Measurements from ENCODE around the gene CFAP251. TPM values are rescaled to one million over a fixed set of nuclear protein-coding genes. Genes with fewer than 3 reads are reported as not detected.

Gene CFAP251
- total and polyA plus RNA-seq, 2 of the 8 experiments (the other 6 are each of a cell fraction or from before 2014, with no cell fraction given), result 1.8 to 2.9 TPM

GRCh38 chr12:121964813-121965643 is 46.6 kb downstream of the CFAP251 start:
- no peak overlapping the region for H3K27ac ChIP-seq (ENCODE audit: low read depth, low read length)
- H4K5ac ChIP-seq (ENCODE audit: insufficient read length, low read depth, low read length), result no peak overlapping the region
- no peak overlapping the region for H3K56ac ChIP-seq (replicated peaks; ENCODE audit: insufficient read length, low read depth, low read length)
- H2BK12ac ChIP-seq (ENCODE audit: low read depth, low read length), result no peak overlapping the region
- H3K9ac ChIP-seq (replicated peaks in 1 of 4; ENCODE audit: extremely low read depth in 1 of 4, low read depth in 3 of 4, low read length in 3 of 4), result no peak overlapping the region
- H3K4me3 ChIP-seq (ENCODE audit: extremely low read depth in 1 of 4, insufficient read depth in 2 of 4, low read depth in 3 of 4, low read length in 4 of 4), result no peak overlapping the region
- DNase-seq (ENCODE audit: low read depth in 1 of 2, low spot score in 2 of 2) (no peak), FAIRE-seq (no peak)
- H3K36me3 ChIP-seq (ENCODE audit: control insufficient read depth in 2 of 4, insufficient read depth in 4 of 4, low read length in 3 of 4), result no peaks in the 10 kb centered on the region
- WGBS, 2 experiments (ENCODE audit: extremely low coverage in 1 of 2, insufficient coverage in 1 of 2, insufficient read length in 1 of 2, insufficient replicate concordance in 2 of 2, low coverage in 1 of 2, low lambda C conversion rate in 2 of 2, missing lambda C conversion rate in 1 of 2), result 90% methylated on average over 9 of the region's 9 CpGs; no CpG with 5 or more reads in 1 of the 2 experiments
- H3K4ac ChIP-seq (replicated peaks; ENCODE audit: insufficient read length, low read depth, low read length), result no peak overlapping the region
- ChIA-PET POLR2A (ENCODE audit: partially characterized antibody) (no interaction called here), CTCF (ENCODE audit: partially characterized antibody) (interaction anchor here (1.1 kb wide), 1 partner anchor 19 kb away, joined by 3 read pairs; no protein-coding TSS in a partner anchor)
- H3K14ac ChIP-seq (ENCODE audit: insufficient read length), result no peak overlapping the region
- no peak overlapping the region for H2AFZ ChIP-seq (ENCODE audit: low read length)
- H4K8ac ChIP-seq (ENCODE audit: extremely low read depth, insufficient read depth, low read length), result no peak overlapping the region
- no peaks in the 10 kb centered on the region for H3K79me1 ChIP-seq (ENCODE audit: low read depth, low read length)
- no peak overlapping the region for H3K23ac ChIP-seq (ENCODE audit: insufficient read length)
- H2BK120ac ChIP-seq (replicated peaks; ENCODE audit: low read depth, low read length), result no peak overlapping the region
- H3K23me2 ChIP-seq (ENCODE audit: low read depth, low read length), result no peaks in the 10 kb centered on the region; the same call in 1 of the 2 replicates
- no peak overlapping the region for H2BK5ac ChIP-seq (ENCODE audit: low read depth, low read length)
- H2BK15ac ChIP-seq (ENCODE audit: low read length), result no peak overlapping the region
- no peak overlapping the region for H3K18ac ChIP-seq (ENCODE audit: extremely low read depth, low read length)
- no peaks in the 10 kb centered on the region for H4K20me1 ChIP-seq (replicated peaks in 1 of 2; ENCODE audit: control insufficient read depth in 1 of 2, insufficient read depth in 2 of 2, low read length in 2 of 2)
- H3K79me2 ChIP-seq (ENCODE audit: control insufficient read depth in 1 of 2, insufficient read depth in 2 of 2, low read length in 2 of 2), result no peaks in the 10 kb centered on the region
- H3K9me3 ChIP-seq (ENCODE audit: insufficient read depth in 2 of 2, low read depth in 1 of 2, low read length in 1 of 2), result no peaks in the 10 kb centered on the region
- no peak overlapping the region for H2AK5ac ChIP-seq (ENCODE audit: low read depth, low read length)
- no peaks in the 10 kb centered on the region for H3K27me3 ChIP-seq (replicated peaks in 1 of 4; ENCODE audit: control insufficient read depth in 3 of 4, extremely low read depth in 1 of 4, insufficient read depth in 3 of 4, low read length in 3 of 4)
- peaks cover 0 to 2% (median 0%) of the 10 kb centered on the region in 4 experiments; a peak in 1 of 7 replicates for H3K4me1 ChIP-seq (replicated peaks in 1 of 4; ENCODE audit: control insufficient read depth in 3 of 4, insufficient read depth in 4 of 4, low read length in 3 of 4)
- H2BK20ac ChIP-seq (ENCODE audit: low read length), result no peak overlapping the region
- no peak overlapping the region for H3K4me2 ChIP-seq (ENCODE audit: insufficient read depth in 1 of 2, low read depth in 2 of 2, low read length in 2 of 2)
- H4K91ac ChIP-seq (replicated peaks; ENCODE audit: insufficient read length, low read length), result no peak overlapping the region
- TF ChIP-seq EGR1 (IDR thresholded peaks at IDR 0.05; ENCODE audit: borderline replicate concordance, low read depth, low read length), result no peak
- no peak for TF ChIP-seq TEAD4 (IDR thresholded peaks at IDR 0.05; ENCODE audit: low read depth, low read length)
- TF ChIP-seq CBX5 (IDR thresholded peaks at IDR 0.05; ENCODE audit: low read depth, low read length), result no peak
- no peak for TF ChIP-seq BACH1 (IDR thresholded peaks at IDR 0.05; ENCODE audit: low read length)
- no peak for TF ChIP-seq YY1 (IDR thresholded peaks at IDR 0.05; ENCODE audit: low read depth, low read length)
- no peak for TF ChIP-seq E2F6 (IDR thresholded peaks at IDR 0.05)
- no peak for TF ChIP-seq SP1 (IDR thresholded peaks at IDR 0.05; ENCODE audit: low read depth, low read length)
- TF ChIP-seq CTBP2 (IDR thresholded peaks at IDR 0.05; ENCODE audit: borderline replicate concordance, insufficient read depth, insufficient read length, low read length), result no peak
- no peak for TF ChIP-seq JUND (IDR thresholded peaks at IDR 0.05; ENCODE audit: low read length)
- TF ChIP-seq RFX5 (IDR thresholded peaks at IDR 0.05; ENCODE audit: borderline replicate concordance, low read depth, low read length), result no peak
- no peak for TF ChIP-seq SIX5 (IDR thresholded peaks at IDR 0.05; ENCODE audit: low read depth, low read length)
- no peak for TF ChIP-seq POU5F1 (IDR thresholded peaks at IDR 0.05; ENCODE audit: low read depth, low read length)
- no peak for TF ChIP-seq TAF7 (optimal IDR thresholded peaks at IDR 0.05; ENCODE audit: borderline replicate concordance, low read depth, low read length)

All from H1 (cell line).